ENCODE data around the gene KLHL24. TPM values are rescaled to one million over a fixed set of nuclear protein-coding genes. Genes with fewer than 3 reads are reported as not detected.
A peak's percentile ranks its signal among the peaks of the same experiment; 100 is the strongest.

Gene KLHL24
- total and polyA plus RNA-seq, 2 of the 13 experiments (the other 11 are each of a cell fraction or from before 2014, with no cell fraction given): 6.9 to 15.7 TPM

DNA sequence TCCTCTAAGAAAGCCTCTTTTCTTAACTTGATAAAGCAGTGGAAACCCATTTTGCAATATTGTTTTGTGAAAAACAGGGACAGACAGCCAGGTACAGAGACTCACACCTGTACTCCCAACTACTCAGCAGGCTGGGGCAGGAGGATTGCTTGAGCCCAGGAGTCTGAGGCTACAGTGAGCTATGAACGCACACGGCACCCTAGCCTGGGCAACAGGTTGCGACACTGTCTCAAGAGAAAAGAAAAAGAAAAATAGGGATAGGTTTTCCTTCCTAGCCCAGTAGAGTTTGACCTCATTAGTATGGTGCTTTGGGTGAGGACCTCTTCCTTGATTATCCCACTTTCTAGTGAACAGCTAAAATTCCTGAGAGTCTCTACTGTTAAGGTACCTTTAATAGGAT lies 44.6 kb downstream of the KLHL24 start:
- FAIRE-seq (no peak), DNase-seq (ENCODE audit: low spot score) (no peak), ATAC-seq (no peak)
- Histone ChIP-seq H3K79me2 (ENCODE audit: insufficient read depth, low read length) (no peaks in the 10 kb centered on the region), H3K27me3 (ENCODE audit: control insufficient read depth in 1 of 2, insufficient read depth in 2 of 2, low read length in 2 of 2) (no peaks in the 10 kb centered on the region), H3K36me3 (replicated peaks in 1 of 2; ENCODE audit: control insufficient read depth in 1 of 2, insufficient read depth in 2 of 2, low read length in 2 of 2) (0 out of 5 replicates have a peak, but pooled peaks cover 1 to 3% of the 10 kb centered on the region in 2 experiments), H4K20me1 (ENCODE audit: insufficient read depth, low read length) (no peaks in the 10 kb centered on the region), H3K4me2 (ENCODE audit: low read depth, low read length) (no peak overlapping the region), H2AFZ (ENCODE audit: low read length) (no peak overlapping the region), H3K27ac (ENCODE audit: extremely low read length, insufficient read depth, low read length) (no peak overlapping the region), H3K4me3 (replicated peaks in 1 of 3; ENCODE audit: insufficient read depth in 1 of 3, low read depth in 2 of 3, low read length in 3 of 3) (no peak overlapping the region), H3K9me3 (ENCODE audit: low read length) (no peaks in the 10 kb centered on the region), H3K9ac (ENCODE audit: insufficient read depth, low read depth, low read length) (no peak overlapping the region), H3K4me1 (ENCODE audit: insufficient read depth, low read length) (no peaks in the 10 kb centered on the region)
- WGBS (ENCODE audit: low lambda C conversion rate): 64% methylated on average over 3 of the region's 3 CpGs
- in situ Hi-C loops (cut with HindIII; ENCODE audit: extremely low pct_ligation_motif_present, low pct_unique_long_range_greater_than_20kb): no loop called here
- TF ChIP-seq MXI1 (IDR thresholded peaks at IDR 0.05; ENCODE audit: borderline replicate concordance, low read depth, low read length) (no peak), CEBPG (CRISPR knock-in tag; IDR thresholded peaks at IDR 0.05) (peak; percentile 17; the same call in 1 of the 2 replicates)
- POLR2A ChIA-PET: no interaction called here
- CTCF ChIA-PET (ENCODE audit: low intra/inter-chr PET ratio, low total read pairs): no interaction called here
- BruUV-seq (replicated peaks): no TSS peak
- intact Hi-C loops (cut with micrococcal nuclease; ENCODE audit: unreplicated experiment): no loop called here

DNA sequence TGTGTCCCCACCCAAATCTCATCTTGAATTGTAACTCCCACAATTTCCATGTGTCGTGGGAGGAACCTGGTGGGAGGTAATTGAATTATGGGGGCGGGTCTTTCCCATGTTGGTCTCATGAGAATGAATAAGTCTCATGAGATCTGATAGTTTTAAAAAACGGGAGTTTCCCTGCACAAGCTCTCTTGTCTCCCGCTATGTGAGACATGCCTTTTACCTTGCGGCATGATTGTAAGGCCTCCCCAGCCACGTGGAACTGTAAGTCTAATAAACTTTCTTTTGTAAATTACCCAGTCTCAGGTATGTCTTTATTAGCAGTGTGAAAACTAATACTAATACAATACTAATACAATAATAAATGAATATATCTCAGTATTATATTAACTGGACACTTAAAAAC lies 52.3 kb downstream of the KLHL24 start:
- ChIA-PET POLR2A (no interaction called here), CTCF (ENCODE audit: low intra/inter-chr PET ratio, low total read pairs) (no interaction called here)
- no peaks in the 10 kb centered on the region for H4K20me1 ChIP-seq (ENCODE audit: insufficient read depth, low read length)
- H3K4me2 ChIP-seq (ENCODE audit: low read depth, low read length): no peak overlapping the region
- 52% methylated on average over 6 of the region's 6 CpGs for WGBS (ENCODE audit: low lambda C conversion rate)
- intact Hi-C loops (cut with micrococcal nuclease; ENCODE audit: unreplicated experiment): no loop called here
- no peaks in the 10 kb centered on the region for H3K36me3 ChIP-seq (replicated peaks in 1 of 2; ENCODE audit: control insufficient read depth in 1 of 2, insufficient read depth in 2 of 2, low read length in 2 of 2)
- H3K79me2 ChIP-seq (ENCODE audit: insufficient read depth, low read length): no peaks in the 10 kb centered on the region
- ATAC-seq (no peak), FAIRE-seq (no peak), DNase-seq (ENCODE audit: low spot score) (no peak)
- no peak overlapping the region for H3K27ac ChIP-seq (ENCODE audit: extremely low read length, insufficient read depth, low read length)
- no peak overlapping the region for H3K9ac ChIP-seq (ENCODE audit: insufficient read depth, low read depth, low read length)
- H3K4me3 ChIP-seq (replicated peaks in 1 of 3; ENCODE audit: insufficient read depth in 1 of 3, low read depth in 2 of 3, low read length in 3 of 3): no peak overlapping the region
- TF ChIP-seq ZNF30 (CRISPR knock-in tag; IDR thresholded peaks at IDR 0.05) (no peak), ZNF598 (CRISPR knock-in tag; IDR thresholded peaks at IDR 0.05; ENCODE audit: borderline replicate concordance) (no peak), NFYC (CRISPR knock-in tag; IDR thresholded peaks at IDR 0.05) (no peak), HOXA9 (CRISPR knock-in tag; IDR thresholded peaks at IDR 0.05; ENCODE audit: borderline replicate concordance) (no peak), SP5 (CRISPR knock-in tag; IDR thresholded peaks at IDR 0.05; ENCODE audit: borderline replicate concordance, low read depth) (no peak), HOXA3 (CRISPR knock-in tag; IDR thresholded peaks at IDR 0.05) (no peak), ZNF614 (CRISPR knock-in tag; IDR thresholded peaks at IDR 0.05; ENCODE audit: borderline replicate concordance) (no peak), FOXC1 (CRISPR knock-in tag; IDR thresholded peaks at IDR 0.05; ENCODE audit: borderline replicate concordance) (no peak), CBX2 (IDR thresholded peaks at IDR 0.05; ENCODE audit: low read depth, low read length) (no peak), CBX2 (CRISPR knock-in tag; IDR thresholded peaks at IDR 0.05; ENCODE audit: low read depth) (no peak), ZBTB38 (CRISPR knock-in tag; IDR thresholded peaks at IDR 0.05) (no peak)
- TF ChIP-seq, protein P1, sequence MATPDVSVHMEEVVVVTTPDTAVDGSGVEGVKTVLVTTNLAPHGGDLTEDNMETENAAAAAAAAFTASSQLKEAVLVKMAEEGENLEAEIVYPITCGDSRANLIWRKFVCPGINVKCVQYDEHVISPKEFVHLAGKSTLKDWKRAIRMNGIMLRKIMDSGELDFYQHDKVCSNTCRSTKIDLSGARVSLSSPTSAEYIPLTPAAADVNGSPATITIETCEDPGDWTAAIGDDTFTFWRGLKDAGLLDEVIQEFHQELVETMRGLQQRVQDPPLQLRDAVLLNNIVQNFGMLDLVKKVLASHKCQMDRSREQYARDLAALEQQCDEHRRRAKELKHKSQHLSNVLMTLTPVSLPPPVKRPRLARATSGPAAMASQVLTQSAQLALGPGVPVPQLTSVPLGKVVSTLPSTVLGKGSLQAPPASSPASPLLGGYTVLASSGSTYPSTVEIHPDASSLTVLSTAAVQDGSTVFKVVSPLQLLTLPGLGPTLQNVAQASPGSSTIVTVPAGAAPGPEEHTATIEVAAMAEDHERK (CRISPR knock-in tag; IDR thresholded peaks at IDR 0.05; ENCODE audit: low read depth): no peak
- TF ChIP-seq, protein P2, sequence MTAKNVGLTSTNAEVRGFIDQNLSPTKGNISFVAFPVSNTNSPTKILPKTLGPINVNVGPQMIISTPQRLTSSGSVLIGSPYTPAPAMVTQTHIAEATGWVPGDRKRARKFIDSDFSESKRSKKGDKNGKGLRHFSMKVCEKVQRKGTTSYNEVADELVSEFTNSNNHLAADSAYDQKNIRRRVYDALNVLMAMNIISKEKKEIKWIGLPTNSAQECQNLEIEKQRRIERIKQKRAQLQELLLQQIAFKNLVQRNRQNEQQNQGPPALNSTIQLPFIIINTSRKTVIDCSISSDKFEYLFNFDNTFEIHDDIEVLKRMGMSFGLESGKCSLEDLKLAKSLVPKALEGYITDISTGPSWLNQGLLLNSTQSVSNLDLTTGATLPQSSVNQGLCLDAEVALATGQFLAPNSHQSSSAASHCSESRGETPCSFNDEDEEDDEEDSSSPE (CRISPR knock-in tag; IDR thresholded peaks at IDR 0.05): no peak
- no peaks in the 10 kb centered on the region for H3K4me1 ChIP-seq (ENCODE audit: insufficient read depth, low read length)
- no peaks in the 10 kb centered on the region for H3K27me3 ChIP-seq (ENCODE audit: control insufficient read depth in 1 of 2, insufficient read depth in 2 of 2, low read length in 2 of 2)
- H3K9me3 ChIP-seq (ENCODE audit: low read length): no peaks in the 10 kb centered on the region
- BruUV-seq (replicated peaks): no TSS peak
- H2AFZ ChIP-seq (ENCODE audit: low read length): no peak overlapping the region
- in situ Hi-C loops (cut with HindIII; ENCODE audit: extremely low pct_ligation_motif_present, low pct_unique_long_range_greater_than_20kb): no loop called here

Measured in HepG2 (cell line).